SKM-1 treated with dmso at 0.1 percent for 144 hours (cell line): ENCODE measurements around the gene CIB4.

ENCODE experiments used
- DNase-seq: peaks from one replicate; lab custom pipeline; 2025; ENCODE audit not compliant: unreplicated experiment; lab: John Stamatoyannopoulos, UW

The CIB4 gene

DNA sequence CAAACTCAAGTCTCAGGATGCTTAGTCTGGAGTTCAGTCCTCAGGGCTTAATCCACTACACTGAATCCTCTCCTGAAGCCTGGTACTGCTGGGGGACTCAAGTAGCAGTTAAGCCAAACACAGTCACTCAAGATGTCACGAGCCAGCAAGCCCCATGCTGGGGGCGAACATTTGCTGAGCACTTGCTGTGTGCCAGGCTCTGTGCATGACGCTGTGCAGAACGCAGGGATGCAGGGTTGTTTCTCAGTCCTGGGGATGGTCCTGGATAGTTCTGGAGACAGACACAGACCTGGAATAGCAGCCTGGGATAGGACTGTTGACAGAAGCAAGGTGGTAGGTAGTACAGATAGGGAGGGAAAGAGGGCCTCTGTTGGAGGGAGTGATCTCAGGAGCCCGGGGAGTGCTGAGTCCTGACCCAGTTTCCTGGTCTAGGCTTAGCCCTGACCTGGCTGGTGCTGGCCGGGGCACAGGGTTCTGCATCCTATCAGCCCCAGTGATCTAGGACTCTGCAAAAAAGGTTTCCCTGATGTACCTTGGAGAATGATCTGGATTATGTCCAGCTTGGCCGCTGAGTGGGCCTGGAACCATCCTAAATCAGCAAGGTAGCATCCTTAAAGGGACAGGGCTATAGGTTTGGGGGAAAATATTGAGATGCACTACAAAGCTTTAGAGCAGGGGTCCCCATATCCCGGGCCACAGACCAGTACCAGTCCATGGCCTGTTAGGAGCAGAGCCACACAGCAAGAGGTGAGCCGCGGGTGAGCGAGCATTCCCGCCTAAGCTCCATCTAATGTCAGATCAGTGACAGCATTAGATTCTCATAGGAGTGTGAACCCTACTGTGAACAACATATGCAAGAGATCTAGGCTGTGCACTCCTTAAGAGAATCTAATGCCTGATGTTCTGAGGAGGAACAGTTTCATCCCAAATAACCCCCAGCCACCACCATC is 108.6 kb downstream of the CIB4 start:
- no peak for DNase-seq
